Measurements from ENCODE around the gene NTN1. TPM values are rescaled to one million over a fixed set of nuclear protein-coding genes. Genes with fewer than 3 reads are reported as not detected.

NTN1 gene
- total RNA-seq, 1 experiment from 2014 or later: 14.5 TPM

DNA sequence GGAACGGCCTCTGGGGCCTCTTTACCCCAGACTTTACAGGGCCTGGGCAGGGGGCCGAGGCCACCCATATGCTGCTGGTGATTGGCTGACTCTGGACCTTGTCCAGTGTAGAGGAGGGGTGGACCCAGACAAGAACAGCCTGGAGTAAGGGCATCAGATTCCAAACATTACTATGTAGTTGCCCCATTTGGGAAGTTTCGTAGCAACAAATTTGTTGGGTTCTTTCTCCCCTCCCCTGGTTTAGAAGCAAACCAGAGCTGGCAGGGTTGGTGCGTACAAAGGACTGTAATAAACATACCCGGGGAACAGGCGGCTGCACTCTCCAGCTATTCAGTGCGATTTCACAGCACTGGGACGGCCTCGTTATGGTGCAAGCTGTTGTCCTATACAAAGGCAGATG, 145.5 kb downstream of the NTN1 start:
- H3K4me1 ChIP-seq (ENCODE audit: control insufficient read depth, insufficient read depth, low read length): no peaks in the 10 kb centered on the region
- ATAC-seq (no peak), DNase-seq (ENCODE audit: low read depth, low spot score) (no peak)
- in situ Hi-C loops (cut with HindIII; ENCODE audit: low pct_unique_long_range_greater_than_20kb, low sequenced_read_pairs): no loop called here
- TF ChIP-seq TCF7L2 (IDR thresholded peaks at IDR 0.05; ENCODE audit: low read depth, low read length) (no peak), SIN3A (IDR thresholded peaks at IDR 0.05; ENCODE audit: borderline replicate concordance, insufficient read depth, low read depth, low read length) (no peak), POLR2AphosphoS5 (IDR thresholded peaks at IDR 0.05; ENCODE audit: low read depth, low read length) (no peak)
- TF ChIP-seq, protein P1, sequence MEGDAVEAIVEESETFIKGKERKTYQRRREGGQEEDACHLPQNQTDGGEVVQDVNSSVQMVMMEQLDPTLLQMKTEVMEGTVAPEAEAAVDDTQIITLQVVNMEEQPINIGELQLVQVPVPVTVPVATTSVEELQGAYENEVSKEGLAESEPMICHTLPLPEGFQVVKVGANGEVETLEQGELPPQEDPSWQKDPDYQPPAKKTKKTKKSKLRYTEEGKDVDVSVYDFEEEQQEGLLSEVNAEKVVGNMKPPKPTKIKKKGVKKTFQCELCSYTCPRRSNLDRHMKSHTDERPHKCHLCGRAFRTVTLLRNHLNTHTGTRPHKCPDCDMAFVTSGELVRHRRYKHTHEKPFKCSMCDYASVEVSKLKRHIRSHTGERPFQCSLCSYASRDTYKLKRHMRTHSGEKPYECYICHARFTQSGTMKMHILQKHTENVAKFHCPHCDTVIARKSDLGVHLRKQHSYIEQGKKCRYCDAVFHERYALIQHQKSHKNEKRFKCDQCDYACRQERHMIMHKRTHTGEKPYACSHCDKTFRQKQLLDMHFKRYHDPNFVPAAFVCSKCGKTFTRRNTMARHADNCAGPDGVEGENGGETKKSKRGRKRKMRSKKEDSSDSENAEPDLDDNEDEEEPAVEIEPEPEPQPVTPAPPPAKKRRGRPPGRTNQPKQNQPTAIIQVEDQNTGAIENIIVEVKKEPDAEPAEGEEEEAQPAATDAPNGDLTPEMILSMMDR (IDR thresholded peaks at IDR 0.05): no peak
- TF ChIP-seq, protein P2, sequence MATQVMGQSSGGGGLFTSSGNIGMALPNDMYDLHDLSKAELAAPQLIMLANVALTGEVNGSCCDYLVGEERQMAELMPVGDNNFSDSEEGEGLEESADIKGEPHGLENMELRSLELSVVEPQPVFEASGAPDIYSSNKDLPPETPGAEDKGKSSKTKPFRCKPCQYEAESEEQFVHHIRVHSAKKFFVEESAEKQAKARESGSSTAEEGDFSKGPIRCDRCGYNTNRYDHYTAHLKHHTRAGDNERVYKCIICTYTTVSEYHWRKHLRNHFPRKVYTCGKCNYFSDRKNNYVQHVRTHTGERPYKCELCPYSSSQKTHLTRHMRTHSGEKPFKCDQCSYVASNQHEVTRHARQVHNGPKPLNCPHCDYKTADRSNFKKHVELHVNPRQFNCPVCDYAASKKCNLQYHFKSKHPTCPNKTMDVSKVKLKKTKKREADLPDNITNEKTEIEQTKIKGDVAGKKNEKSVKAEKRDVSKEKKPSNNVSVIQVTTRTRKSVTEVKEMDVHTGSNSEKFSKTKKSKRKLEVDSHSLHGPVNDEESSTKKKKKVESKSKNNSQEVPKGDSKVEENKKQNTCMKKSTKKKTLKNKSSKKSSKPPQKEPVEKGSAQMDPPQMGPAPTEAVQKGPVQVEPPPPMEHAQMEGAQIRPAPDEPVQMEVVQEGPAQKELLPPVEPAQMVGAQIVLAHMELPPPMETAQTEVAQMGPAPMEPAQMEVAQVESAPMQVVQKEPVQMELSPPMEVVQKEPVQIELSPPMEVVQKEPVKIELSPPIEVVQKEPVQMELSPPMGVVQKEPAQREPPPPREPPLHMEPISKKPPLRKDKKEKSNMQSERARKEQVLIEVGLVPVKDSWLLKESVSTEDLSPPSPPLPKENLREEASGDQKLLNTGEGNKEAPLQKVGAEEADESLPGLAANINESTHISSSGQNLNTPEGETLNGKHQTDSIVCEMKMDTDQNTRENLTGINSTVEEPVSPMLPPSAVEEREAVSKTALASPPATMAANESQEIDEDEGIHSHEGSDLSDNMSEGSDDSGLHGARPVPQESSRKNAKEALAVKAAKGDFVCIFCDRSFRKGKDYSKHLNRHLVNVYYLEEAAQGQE (IDR thresholded peaks at IDR 0.05; ENCODE audit: insufficient read depth in 1 of 2, low read depth in 2 of 2, low read length in 1 of 2): no peak
- no peaks in the 10 kb centered on the region for H3K9me3 ChIP-seq (ENCODE audit: control insufficient read depth, insufficient read depth, low read depth, low read length)
- intact Hi-C loops (cut with micrococcal nuclease; ENCODE audit: unreplicated experiment): no loop called here
- ChIA-PET POLR2A (no interaction called here), CTCF (no interaction called here)
- no peaks in the 10 kb centered on the region for H3K27me3 ChIP-seq (ENCODE audit: control insufficient read depth, insufficient read depth, low read length)
- H3K27ac ChIP-seq (ENCODE audit: low read length): no peak overlapping the region
- H3K4me3 ChIP-seq (ENCODE audit: low read depth in 2 of 2, low read length in 2 of 2): no peak overlapping the region
- no peaks in the 10 kb centered on the region for H3K36me3 ChIP-seq (ENCODE audit: control insufficient read depth, insufficient read depth, low read length)
- no TSS peak for BruUV-seq (replicated peaks)

DNA sequence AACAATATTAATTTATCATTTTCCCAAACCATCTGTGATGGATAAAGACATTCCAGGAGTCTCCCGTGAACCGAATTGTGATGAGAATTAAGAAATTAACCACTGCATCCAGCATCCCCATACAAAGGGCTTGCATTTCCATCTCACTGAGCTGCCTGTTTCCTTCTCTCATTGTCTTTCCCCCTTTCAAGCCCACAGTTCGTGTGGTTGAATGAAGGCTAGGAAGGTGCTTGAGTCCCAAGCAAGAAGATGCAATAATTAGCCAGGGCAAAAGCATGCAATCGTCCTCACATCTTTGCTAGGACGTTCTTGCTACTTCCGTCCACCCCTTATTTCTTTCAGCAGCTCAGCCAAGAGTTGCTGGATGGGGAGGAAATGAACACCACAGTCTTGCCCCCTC, 146.1 kb downstream of the NTN1 start:
- Histone ChIP-seq H3K4me3 (ENCODE audit: low read depth in 2 of 2, low read length in 2 of 2) (no peak overlapping the region), H3K27ac (ENCODE audit: low read length) (no peak overlapping the region), H3K4me1 (ENCODE audit: control insufficient read depth, insufficient read depth, low read length) (no peaks in the 10 kb centered on the region), H3K9me3 (ENCODE audit: control insufficient read depth, insufficient read depth, low read depth, low read length) (no peaks in the 10 kb centered on the region), H3K27me3 (ENCODE audit: control insufficient read depth, insufficient read depth, low read length) (no peaks in the 10 kb centered on the region), H3K36me3 (ENCODE audit: control insufficient read depth, insufficient read depth, low read length) (no peaks in the 10 kb centered on the region)
- no peak for TF ChIP-seq SIN3A (IDR thresholded peaks at IDR 0.05; ENCODE audit: borderline replicate concordance, insufficient read depth, low read depth, low read length)
- TF ChIP-seq POLR2AphosphoS5 (IDR thresholded peaks at IDR 0.05; ENCODE audit: low read depth, low read length): no peak
- TF ChIP-seq, protein P2 (IDR thresholded peaks at IDR 0.05; ENCODE audit: insufficient read depth in 1 of 2, low read depth in 2 of 2, low read length in 1 of 2): no peak
- TF ChIP-seq, protein P1 (IDR thresholded peaks at IDR 0.05): no peak
- no peak for TF ChIP-seq TCF7L2 (IDR thresholded peaks at IDR 0.05; ENCODE audit: low read depth, low read length)
- DNase-seq (ENCODE audit: low read depth, low spot score): no peak
- no peak for ATAC-seq
- BruUV-seq (replicated peaks): no TSS peak
- in situ Hi-C loops (cut with HindIII; ENCODE audit: low pct_unique_long_range_greater_than_20kb, low sequenced_read_pairs): no loop called here
- ChIA-PET POLR2A (no interaction called here), CTCF (no interaction called here)
- intact Hi-C loops (cut with micrococcal nuclease; ENCODE audit: unreplicated experiment): no loop called here
